IPS DF 19.7 (cell line): ENCODE measurements around the gene RPL18A.

ENCODE experiments used
- DNase-seq: peaks from one replicate; pipeline ENCODE4 v3.0.0-alpha.2; 2013; ENCODE audit warnings: low read depth, low spot score

The RPL18A gene

DNA sequence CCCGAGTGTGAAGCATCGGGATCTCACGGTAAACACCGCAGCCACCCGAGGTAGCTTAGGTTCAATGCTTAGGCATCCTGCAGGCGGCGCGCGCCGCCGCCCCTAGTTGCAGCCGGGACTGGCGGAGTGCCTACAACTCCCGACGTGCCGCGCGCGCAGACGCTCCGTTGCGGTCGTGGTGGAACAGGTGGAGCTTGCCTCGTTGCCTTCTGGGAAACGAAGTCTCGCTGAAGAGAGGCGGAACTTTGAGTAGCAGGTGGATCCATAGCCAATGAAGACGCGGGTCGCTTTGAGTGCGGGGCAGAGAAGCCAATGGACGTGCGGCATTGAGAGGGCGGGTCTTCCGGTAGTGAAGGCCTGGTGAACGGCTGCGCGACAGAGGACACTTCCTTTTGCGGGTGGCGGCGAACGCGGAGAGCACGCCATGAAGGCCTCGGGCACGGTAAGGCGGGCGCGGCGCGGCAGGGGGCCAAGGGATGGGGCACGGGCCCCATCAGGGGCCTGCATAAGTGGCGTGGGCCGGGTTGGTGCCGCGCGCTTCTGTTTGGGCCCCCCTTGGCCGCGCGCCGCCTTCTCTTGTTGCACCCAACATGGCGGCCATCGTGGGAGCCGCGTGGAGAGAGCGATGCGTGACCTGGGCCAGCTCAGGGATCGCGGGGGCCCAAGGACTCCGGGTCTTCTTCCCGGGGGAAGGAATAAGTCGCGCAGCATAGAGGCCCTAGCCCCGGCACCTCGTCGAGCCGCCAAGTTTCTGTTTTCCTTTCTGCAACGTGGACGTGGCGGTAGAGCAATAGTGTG, at the start of gene RPL18A:
TSS of gene RPL18A (plus strand) at position 378 of the 798 bp plus-strand sequence. CDS start at position 425, 47 bp downstream.
- peak; percentile 100 for DNase-seq

DNA sequence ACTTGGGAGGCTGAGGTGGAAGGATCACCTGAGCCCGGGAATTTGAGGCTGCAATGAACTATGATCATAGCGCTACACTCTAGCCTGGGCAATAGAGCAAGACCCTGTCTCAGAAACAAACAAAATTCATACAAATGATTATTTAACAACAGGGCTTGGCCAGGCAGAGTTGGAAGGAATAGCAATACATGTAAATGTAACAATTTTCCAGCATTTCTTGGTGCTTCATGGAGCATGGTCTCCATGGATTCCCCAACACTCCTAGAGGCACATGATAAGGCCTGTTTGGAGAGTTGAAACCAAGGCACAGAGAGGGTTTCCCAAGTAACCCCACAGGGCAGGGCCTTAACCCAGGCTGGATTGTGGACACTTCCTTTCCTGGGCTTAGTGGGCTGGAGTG, 48.6 kb upstream of the RPL18A start:
- DNase-seq: no peak

DNA sequence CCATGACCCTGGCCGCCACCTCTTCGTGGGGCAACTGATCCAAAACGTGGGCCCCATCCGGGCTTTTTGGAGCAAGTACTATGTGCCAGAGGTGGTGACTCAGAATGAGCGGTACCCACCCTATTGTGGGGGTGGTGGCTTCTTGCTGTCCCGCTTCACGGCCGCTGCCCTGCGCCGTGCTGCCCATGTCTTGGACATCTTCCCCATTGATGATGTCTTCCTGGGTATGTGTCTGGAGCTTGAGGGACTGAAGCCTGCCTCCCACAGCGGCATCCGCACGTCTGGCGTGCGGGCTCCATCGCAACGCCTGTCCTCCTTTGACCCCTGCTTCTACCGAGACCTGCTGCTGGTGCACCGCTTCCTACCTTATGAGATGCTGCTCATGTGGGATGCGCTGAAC, 48.0 kb upstream of the RPL18A start:
- no peak for DNase-seq

DNA sequence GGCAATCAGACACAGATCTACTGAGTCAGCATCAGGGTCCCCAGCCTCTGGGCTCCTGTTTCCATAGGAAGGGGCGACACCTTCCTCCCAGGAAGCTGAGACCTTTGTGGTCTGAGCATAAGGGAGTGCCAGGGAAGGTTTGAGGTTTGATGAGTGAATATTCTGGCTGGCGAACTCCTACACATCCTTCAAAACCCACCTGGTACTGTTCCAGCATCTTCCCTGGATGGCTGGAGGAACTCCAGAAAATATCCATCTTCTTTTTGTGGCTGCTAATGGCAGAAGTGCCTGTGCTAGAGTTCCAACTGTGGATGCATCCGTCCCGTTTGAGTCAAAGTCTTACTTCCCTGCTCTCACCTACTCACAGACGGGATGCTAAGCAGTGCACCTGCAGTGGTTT, 47.6 kb upstream of the RPL18A start:
- DNase-seq: no peak

DNA sequence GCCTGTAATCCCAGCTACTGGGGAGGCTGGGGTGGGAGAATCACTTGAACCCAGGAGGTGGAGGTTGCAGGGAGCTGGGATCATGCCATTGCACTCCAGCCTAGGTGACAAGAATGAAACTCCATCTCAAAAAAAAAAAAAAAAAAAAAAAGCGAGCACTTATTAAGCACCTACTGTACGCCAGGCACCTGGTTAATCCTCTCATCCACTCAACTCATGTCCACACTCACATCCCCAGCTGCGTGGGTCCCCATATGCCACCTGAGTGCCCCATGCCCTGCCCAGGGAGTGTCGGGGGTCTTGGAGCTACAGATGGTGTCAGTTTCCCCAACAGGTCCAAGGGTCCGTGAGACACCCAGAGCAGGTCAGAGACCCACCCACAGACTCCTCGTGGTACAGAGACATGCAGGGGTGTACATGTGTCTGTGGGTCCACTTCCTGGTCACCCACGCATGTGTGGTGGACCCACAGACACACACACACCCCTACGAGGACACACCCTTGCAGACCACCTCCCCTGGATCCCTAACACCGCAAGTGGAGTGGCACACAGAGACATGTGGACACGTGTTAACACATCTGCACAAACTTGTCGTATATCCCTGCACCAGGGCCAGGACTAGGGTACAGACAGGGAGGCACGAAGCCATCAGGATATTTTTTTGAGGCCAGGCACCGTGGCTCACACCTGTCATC, 41.9 kb upstream of the RPL18A start:
- DNase-seq: no peak

DNA sequence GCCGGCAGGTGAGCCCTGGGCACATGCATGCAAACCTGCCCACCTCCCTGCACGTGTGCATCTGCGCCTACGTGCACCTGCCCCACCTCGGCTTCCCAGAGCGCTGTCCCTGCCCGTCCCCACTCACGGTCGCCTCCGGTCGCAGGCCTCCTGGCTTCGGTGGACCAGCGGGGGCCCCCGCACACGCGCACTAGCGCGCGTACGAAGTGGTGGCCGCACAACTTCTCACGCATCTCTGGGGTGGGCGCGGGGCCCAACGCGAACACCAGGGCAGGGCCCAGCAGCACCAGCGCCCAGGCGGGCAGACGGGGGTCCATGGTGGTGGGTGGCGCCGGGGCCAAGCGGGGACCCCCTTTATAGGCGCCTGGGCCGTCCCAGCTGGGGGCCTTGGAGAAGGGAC, 38.5 kb upstream of the RPL18A start, which contains the start of gene INSL3:
TSS of gene INSL3 (minus strand) at position 330 of the 400 bp plus-strand sequence. CDS start at position 317, 13 bp downstream.
- DNase-seq: no peak

DNA sequence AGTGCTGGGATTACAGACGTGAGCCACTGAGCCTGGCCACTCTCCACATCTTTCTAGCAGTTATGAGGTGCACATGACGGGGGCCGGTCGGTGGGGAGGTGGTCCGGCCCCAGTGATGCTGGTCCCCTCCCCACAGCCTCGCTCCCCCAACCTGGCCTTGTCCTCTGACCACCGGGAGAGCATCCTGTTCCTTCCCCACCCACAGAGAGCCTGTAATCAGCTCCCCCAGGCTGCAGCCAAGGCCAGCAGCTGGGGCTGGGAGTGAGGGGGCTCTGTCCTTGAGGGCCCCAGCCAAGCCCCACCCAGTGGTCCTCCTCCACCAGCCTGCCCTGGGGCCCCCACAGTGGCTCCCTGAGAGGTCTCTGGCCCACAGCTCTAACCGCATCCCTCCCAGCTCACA, 35.4 kb upstream of the RPL18A start:
- DNase-seq: no peak

DNA sequence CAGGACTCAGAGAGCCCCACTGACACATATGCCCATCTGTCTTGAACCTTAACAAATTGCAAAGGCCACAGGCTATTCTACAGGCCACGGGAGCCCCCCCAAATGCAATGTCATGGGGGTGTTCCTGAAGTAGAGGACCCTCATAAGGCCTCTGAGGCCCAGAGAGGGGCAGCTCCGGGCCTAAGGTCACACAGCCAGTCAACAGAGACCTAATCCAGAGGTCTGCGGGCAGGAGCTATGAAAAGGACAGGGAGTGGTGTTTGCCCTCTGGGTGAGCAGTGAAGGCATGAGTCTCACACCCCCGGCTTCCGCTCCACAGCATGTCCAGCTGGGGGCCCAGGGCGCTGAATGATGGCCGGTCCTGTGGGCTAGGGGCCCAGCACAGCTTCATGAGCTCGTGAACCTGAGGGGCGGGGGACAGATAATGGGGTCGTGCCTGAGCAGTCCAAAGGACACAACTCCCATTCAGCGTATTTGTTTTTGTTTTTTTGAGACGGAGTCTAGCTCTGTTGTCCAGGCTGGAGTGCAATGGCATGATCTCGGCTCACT, 33.1 kb upstream of the RPL18A start:
- DNase-seq: no peak

DNA sequence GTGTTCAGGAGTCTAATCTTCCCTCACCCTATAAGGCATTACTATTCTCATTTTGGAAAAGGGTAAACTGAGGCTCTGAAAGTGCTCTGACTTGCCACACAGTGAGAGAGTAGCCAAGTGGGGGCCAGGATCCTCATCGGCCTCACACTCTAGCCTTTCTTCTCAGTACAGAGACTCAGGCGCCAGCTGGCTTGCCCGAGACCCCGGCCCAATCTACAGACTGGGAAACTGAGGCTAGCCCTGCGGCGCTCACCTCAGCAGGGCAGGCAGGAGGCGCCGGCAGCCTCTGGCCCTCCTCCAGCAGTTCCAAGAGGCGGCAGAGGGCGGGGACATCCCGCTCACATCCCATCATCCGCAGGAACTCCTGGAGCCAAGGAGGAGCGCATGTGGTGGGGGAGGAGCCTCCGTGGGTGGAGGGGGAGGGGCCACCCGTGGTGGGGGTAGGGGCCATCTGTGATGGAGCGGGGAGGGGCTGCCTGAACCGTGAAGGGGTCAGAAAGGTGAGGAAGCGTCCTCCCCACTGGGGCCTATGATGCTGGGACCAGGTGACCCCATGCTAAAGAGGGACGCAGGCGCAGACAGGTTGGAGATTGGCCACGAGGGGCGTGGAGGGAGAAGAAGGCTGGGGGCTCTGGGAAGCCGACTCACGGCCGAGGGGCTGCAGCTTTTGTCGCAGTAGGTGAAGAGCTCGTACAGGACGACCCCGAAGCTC, 29.7 kb upstream of the RPL18A start:
- DNase-seq: peak; percentile 72

DNA sequence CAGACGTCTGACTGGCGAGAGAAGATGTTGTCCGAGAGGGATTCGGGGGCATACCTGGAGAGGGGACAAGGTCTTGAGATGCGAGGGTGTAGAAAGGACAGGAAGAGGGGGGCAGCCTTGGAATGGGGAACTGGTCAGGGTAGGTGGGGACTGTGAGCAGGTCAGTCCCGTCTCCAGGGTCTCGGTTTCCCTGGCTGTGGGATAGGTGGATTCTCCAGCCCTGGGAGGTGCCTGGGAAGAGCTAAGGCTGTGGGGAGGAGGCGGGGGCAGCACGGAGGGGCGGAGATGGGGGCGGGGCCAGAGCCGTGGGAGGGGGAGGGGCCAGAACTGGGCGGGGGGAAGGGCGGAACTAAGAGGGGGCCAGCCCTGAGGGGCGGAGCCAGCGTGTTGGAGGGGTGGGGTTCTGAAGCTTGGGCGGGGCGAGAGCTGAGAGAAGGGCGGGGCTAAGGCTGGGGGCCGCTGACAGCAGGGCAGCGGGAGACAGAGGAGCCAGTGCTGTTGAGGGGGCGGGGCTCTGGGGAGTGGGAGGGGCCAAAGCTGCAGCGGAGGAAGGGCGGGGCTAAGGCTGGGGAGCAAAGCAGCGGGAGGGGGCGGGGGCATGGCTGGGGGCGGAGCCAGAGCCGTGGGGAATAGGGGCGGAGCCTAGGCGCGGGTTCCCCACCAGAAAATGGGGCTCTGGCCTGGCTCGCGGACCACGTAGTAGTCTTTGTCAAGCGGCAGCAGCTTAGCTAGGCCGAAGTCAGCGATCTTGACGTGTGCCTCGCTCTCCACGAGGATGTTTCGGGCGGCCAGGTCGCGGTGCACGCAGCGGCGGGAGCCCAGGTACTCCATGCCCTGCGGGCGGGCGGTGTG, 28.9 kb upstream of the RPL18A start:
- DNase-seq: peak; percentile 81

DNA sequence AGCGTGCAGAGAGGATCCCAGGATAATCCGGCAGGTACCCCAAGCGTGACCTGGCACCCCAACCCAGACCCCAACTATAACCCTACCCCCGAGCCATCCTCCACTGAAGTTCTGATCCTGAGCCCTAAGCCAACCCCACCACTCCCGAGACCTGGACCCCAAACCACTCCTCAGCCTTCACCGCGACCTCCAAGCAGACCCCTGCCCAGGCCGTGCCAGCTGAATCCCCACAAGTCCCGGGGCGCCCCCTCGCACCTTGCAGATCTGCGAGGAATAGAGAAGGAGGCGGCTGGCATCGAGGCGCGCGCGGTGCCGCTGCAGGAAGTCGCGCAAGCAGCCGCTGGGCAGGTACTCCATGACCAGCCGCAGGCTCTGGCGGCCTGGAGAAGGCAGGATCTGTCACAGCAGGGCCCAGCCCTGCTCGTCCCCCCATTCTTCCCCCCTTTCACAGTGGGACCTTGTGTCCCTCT, 28.3 kb upstream of the RPL18A start:
- DNase-seq: no peak

DNA sequence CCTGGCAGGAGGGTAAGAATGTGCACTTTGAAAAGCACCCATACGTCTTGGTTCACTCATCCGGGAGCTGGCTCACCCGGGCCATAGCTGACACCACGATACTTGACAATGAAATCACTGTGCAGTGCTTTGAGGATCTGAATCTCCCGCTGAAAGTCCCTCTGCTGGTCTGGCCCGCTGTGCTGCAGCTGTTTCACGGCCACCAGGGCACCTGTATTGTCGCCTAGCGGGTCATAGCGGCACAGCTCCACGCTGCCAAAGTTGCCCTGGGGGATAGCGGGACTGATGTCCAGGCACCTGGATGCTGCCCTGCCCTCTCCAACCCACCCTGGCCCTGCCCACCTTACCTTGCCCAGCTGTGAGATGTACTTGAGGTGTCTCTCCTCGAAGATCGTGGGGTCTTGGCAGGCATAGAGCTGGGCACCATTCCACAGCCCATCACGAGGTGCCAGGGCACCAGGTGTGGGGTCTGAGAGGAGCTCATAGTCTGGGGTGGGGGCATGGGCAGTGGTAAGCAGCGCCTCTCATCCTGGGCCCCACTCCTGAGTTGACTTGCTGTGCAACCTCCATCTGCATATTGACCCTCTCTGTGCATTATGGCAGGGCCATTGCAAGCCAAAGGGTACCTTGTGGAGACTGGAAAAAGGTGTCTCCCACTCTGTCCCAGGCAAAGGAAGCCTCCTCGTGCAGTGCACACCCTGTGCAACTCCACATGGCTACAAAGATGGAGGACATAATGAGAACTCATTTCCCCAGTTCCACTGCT, 27.1 kb upstream of the RPL18A start:
- no peak for DNase-seq

DNA sequence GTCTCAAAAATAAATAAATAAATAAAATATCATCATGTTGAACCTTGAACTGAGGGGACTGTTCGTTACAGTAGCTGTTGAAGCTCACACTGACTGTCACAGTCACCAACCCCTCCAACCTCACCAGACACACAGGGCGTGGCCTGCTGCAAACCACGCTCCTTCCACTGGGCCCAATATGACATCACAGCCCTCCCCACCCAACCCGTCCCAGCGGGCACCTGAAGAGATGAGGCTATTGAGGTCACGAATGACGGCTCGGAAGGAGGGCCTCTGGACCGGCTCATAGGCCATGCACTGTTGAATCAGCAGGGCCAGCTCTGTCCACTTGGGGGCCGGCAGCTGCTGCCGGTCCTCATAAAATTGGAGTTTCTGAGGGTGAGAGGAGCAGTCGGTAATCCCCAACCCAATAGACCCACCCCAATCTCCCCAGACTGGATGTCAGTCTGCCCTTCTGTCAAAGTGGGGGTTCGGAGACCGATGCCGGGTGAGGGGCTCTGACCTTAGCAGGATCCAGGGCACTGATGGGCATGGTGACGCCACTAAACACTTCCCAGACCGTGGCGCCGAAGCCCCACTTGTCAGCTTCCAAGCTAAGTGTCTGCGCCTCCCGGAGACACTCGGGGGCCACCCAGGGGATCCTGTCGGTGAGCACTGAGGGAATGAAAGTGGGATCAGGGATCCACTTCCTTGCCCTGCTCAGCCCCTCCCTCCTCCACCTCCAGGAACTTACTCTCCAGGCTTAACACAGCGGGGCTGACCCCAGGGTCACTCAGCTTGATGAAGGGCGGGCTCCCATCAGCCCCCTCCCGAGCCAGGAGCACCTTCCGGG, 25.1 kb upstream of the RPL18A start:
- DNase-seq: no peak

DNA sequence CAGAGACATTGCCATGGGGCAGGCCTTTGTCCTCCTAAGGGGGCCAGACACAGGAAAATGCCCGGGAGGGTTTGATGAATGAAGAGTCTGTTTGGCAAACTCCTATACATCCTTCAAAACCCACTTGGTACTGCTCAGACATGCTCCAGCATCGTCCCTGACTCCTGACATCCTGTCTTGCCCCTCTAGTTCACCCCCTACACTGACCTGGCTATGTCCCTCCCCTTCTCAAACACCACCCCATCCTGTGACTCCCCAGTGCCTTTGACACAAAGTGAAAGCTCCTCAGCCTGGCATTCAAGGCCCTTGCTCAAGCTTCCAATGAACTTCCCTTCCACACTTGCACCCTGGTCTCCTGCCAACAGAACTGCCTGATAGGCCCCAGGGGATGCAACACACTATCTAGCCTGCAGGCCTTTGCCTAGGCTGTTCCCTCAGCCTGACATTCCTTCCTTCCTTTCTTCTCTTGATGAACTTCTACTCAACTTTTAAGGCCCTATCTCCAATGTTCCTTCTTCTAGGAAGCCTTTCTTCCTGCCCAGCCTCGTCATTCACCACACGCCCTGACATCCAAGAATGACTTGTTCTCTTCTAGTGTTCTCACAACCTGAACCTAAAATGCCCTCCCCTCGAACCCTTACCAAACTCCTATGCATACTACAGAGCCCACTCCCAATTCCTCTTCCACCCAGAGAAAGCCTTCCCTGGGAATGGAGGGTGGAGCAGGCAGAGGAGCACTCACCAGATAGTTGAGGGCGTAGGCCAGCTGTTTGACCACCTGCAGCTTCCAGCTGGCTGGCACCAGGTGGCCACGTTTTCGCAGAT, 24.3 kb upstream of the RPL18A start:
- DNase-seq: no peak

DNA sequence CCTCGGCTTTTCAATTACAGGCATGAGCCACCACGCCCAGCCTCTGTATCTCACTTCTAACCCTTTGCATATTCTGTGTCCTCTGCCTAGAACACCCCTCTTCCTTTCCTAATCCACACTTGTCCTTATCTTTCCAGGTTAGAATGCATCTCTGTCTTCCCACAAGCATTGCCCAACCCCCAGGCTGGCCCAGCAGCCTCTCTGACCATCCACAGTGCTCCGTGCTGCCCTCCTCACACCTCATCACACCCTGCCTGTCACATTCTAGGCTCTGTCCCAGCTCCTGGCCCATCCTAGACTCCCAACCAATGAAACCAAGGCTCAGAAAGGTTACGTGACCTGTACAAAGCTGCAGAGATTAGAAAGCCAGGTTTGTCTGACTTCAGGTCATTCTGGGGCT, 23.2 kb upstream of the RPL18A start:
- no peak for DNase-seq

DNA sequence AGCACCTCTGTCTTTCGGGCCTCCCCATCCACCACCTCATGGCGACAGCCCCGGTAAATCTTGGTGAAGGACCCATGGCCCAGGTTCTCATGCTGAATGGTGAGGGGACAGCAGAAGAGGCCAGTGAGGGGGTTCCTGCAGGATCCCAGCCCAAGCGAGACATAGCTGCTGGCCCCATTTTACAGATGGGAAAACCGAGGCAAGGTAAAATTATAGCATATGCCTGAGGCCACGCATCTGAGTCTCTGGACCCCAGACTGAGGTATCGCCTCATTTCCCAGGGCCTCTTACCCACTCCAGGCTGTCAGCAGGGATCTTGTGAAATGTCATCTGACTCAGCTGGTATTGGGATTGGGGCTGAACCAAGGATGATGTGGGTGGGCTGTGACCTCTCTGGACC, 21.7 kb upstream of the RPL18A start:
- DNase-seq: no peak

DNA sequence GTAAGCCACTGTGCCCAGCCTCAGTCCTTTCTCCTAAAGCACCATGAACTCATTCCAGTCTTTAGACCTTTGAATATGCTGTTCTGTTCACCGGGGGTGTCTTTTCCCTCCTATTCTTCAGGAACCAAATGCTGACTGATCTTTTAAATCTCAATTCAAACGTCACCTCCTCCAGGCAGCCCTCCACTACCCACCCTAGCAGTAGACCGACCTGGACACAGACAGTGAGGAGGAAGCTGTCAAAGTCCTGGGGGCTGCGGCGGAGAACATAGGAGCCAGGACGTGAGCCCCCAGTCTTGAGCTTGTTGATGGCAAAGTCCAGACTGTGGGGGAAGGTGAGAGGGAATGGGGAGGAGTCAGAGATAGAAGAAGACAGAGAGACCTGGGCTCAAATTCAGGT, 19.7 kb upstream of the RPL18A start:
- no peak for DNase-seq

DNA sequence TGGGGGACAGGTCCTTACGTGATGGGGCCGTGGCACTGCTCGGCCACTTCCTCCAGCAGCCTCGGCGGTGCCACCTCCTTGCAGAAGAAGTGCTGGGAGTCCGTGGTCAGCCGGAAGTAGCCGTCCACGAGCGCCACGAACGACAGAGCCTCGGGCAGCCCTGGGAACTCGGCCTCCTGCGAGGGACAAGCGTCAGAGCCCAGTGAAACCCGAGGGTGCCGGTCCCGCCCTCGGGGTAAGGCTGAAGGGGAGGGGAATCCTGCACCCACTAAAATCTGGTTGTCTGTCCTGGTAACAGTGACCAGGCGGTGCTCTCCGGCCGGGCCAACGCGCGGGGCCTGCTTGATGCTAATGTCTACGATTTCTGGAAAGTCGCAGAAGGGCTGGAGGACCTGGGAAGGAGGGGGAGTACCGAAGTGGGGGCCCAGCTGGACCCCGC, 18.3 kb upstream of the RPL18A start:
- DNase-seq: no peak
